ENCODE measurements around the gene CGNL1. TPM values are rescaled to one million over a fixed set of nuclear protein-coding genes. Genes with fewer than 3 reads are reported as not detected.

Gene CGNL1
- total RNA-seq, 1 experiment from 2014 or later: 0.31 TPM

DNA sequence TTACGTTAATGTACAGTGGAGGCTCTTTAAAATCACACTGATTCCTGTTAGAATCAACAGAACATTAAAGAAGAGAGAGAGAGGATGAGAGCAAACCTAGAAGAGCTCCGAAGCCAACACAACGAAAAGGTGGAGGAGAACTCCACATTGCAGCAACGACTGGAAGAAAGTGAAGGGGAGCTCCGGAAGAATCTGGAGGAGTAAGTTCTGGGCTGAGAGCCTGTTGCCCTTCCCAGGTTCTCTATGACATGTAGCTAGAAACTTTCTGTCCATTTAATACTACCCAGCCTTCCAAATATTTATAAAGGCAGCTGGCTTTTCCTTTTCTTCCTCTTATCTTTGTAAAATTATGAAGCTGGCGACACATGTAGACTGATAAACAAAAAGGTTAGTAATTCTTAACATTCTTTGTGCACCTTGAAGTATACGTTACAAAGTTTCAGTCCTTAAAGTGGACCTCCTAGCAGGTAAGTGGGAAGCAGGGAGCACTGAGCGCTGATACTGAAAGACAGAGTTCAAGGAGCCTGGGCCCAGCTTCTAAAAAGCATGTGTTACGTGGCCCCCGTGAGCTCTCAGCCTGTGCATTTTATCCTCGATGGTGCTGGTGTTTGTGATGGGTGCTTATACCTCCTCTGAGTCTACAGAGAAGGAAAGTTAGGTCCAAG is 75.9 kb downstream of the CGNL1 start:
- Histone ChIP-seq H3K27me3 (ENCODE audit: insufficient read depth, low read depth) (no peaks in the 10 kb centered on the region), H3K27ac (no peak overlapping the region), H2AFZ (no peak overlapping the region), H3K4me2 (no peak overlapping the region), H4K20me1 (ENCODE audit: insufficient read depth) (no peaks in the 10 kb centered on the region), H3K9me2 (ENCODE audit: insufficient read depth) (no peaks in the 10 kb centered on the region), H3K4me1 (replicated peaks; ENCODE audit: insufficient read depth) (no peaks in the 10 kb centered on the region), H3K79me2 (ENCODE audit: low read depth) (no peaks in the 10 kb centered on the region), H3K4me3 (no peak overlapping the region), H3F3A (ENCODE audit: insufficient read depth, low read depth) (no peaks in the 10 kb centered on the region), H3K9me3 (ENCODE audit: insufficient read depth, low read depth) (no peaks in the 10 kb centered on the region), H3K36me3 (ENCODE audit: low read depth) (no peaks in the 10 kb centered on the region)
- TF ChIP-seq CTCF (conservative IDR thresholded peaks at IDR 0.05): no peak
- no peak for TF ChIP-seq EZH2 (IDR thresholded peaks at IDR 0.05; ENCODE audit: low read depth)
- CTCF ChIA-PET: no interaction called here
- DNase-seq: no peak
- POLR2A ChIA-PET (ENCODE audit: unreplicated experiment): interaction anchor here (0.7 kb wide), 1 partner anchor 219 kb away, joined by 7 read pairs; no protein-coding TSS in a partner anchor
- BruUV-seq (replicated peaks): no TSS peak
- intact Hi-C loops (cut with micrococcal nuclease; ENCODE audit: unreplicated experiment): no loop called here

DNA sequence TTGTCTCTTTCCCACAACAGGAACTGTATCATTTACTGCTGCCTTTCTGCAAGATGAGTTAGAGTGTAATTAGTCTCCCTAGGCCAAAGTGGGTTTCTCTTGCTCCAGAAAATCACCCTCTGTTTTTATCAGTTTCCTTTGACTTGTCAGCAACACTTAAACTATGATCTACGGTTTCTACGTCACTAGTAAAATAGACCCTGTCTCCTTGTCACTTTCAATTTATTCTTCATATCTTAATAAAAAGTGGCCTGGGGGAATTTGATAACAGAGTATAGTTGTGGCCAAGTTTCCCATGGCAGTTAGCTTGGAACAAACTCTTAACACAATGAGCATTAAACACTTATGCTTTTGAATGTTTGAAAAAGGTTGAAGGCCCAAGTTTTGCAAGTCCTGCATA is 79.6 kb downstream of the CGNL1 start:
- no peak overlapping the region for H3K27ac ChIP-seq
- no peak overlapping the region for H3K4me3 ChIP-seq
- BruUV-seq (replicated peaks): no TSS peak
- no peak overlapping the region for H3K4me2 ChIP-seq
- CTCF ChIA-PET: no interaction called here
- no peaks in the 10 kb centered on the region for H3F3A ChIP-seq (ENCODE audit: insufficient read depth, low read depth)
- POLR2A ChIA-PET (ENCODE audit: unreplicated experiment): no interaction called here
- 0 out of 2 replicates have a peak, but pooled peaks cover under 1% of the 10 kb centered on the region for H3K4me1 ChIP-seq (replicated peaks; ENCODE audit: insufficient read depth)
- no peak for TF ChIP-seq EZH2 (IDR thresholded peaks at IDR 0.05; ENCODE audit: low read depth)
- no peak for TF ChIP-seq CTCF (conservative IDR thresholded peaks at IDR 0.05)
- H3K36me3 ChIP-seq (ENCODE audit: low read depth): no peaks in the 10 kb centered on the region
- H3K27me3 ChIP-seq (ENCODE audit: insufficient read depth, low read depth): no peaks in the 10 kb centered on the region
- no peak for DNase-seq
- H3K9me2 ChIP-seq (ENCODE audit: insufficient read depth): no peaks in the 10 kb centered on the region
- intact Hi-C loops (cut with micrococcal nuclease; ENCODE audit: unreplicated experiment): no loop called here
- no peaks in the 10 kb centered on the region for H3K79me2 ChIP-seq (ENCODE audit: low read depth)
- no peaks in the 10 kb centered on the region for H4K20me1 ChIP-seq (ENCODE audit: insufficient read depth)
- H2AFZ ChIP-seq: no peak overlapping the region
- H3K9me3 ChIP-seq (ENCODE audit: insufficient read depth, low read depth): no peaks in the 10 kb centered on the region

GRCh38 chr15:57456559-57456958 is 80.3 kb downstream of the CGNL1 start:
- Histone ChIP-seq H3F3A (ENCODE audit: insufficient read depth, low read depth) (0 out of 2 replicates have a peak, but pooled peaks cover under 1% of the 10 kb centered on the region), H4K20me1 (ENCODE audit: insufficient read depth) (no peaks in the 10 kb centered on the region), H2AFZ (no peak overlapping the region), H3K79me2 (ENCODE audit: low read depth) (no peaks in the 10 kb centered on the region), H3K27me3 (ENCODE audit: insufficient read depth, low read depth) (no peaks in the 10 kb centered on the region), H3K4me2 (no peak overlapping the region), H3K4me3 (no peak overlapping the region), H3K27ac (no peak overlapping the region), H3K36me3 (ENCODE audit: low read depth) (no peaks in the 10 kb centered on the region), H3K4me1 (replicated peaks; ENCODE audit: insufficient read depth) (peaks cover 6% of the 10 kb centered on the region), H3K9me2 (ENCODE audit: insufficient read depth) (no peaks in the 10 kb centered on the region), H3K9me3 (ENCODE audit: insufficient read depth, low read depth) (no peaks in the 10 kb centered on the region)
- TF ChIP-seq EZH2 (IDR thresholded peaks at IDR 0.05; ENCODE audit: low read depth): no peak
- TF ChIP-seq CTCF (conservative IDR thresholded peaks at IDR 0.05): no peak
- no TSS peak for BruUV-seq (replicated peaks)
- intact Hi-C loops (cut with micrococcal nuclease; ENCODE audit: unreplicated experiment): no loop called here
- no peak for DNase-seq
- ChIA-PET POLR2A (ENCODE audit: unreplicated experiment) (no interaction called here), CTCF (no interaction called here)
